ENCODE data around the gene SLC22A1. TPM values are rescaled to one million over a fixed set of nuclear protein-coding genes. Genes with fewer than 3 reads are reported as not detected.

SLC22A1 gene
- polyA plus RNA-seq, 1 donor from 2014 or later, result 0.71 TPM

- Histone ChIP-seq H2AFZ (ENCODE audit: low read depth, low read length) (no peak overlapping the region), H3K27me3 (ENCODE audit: insufficient read depth, low read depth, low read length) (no peaks in the 10 kb centered on the region), H3K79me2 (replicated peaks; ENCODE audit: insufficient read depth, low read length) (no peaks in the 10 kb centered on the region), H3F3A (ENCODE audit: insufficient read depth, low read length, poor library complexity, severe bottlenecking) (no peaks in the 10 kb centered on the region), H3K9me2 (ENCODE audit: insufficient read depth, low read length) (no peaks in the 10 kb centered on the region), H3K36me3 (ENCODE audit: insufficient read depth, low read length) (no peaks in the 10 kb centered on the region), H3K9me3 (ENCODE audit: low read length) (no peaks in the 10 kb centered on the region), H3K27ac (ENCODE audit: low read length) (no peak overlapping the region), H3K4me2 (ENCODE audit: low read length) (no peak overlapping the region), H3K4me3 (ENCODE audit: low read length) (no peak overlapping the region), H4K20me1 (ENCODE audit: insufficient read depth) (no peaks in the 10 kb centered on the region), H3K9ac (ENCODE audit: low read length) (no peak overlapping the region)
- TF ChIP-seq RAD21 (conservative IDR thresholded peaks at IDR 0.05), result no peak
- TF ChIP-seq SMC3 (conservative IDR thresholded peaks at IDR 0.05; ENCODE audit: poor library complexity), result no peak
- TF ChIP-seq EP300 (conservative IDR thresholded peaks at IDR 0.05; ENCODE audit: poor library complexity, severe bottlenecking), result no peak
- no peak for TF ChIP-seq TAF1 (IDR thresholded peaks at IDR 0.05; ENCODE audit: low read depth)
- TF ChIP-seq POLR2AphosphoS5 (IDR thresholded peaks at IDR 0.05), result no peak
- TF ChIP-seq EZH2 (IDR thresholded peaks at IDR 0.05; ENCODE audit: borderline replicate concordance, insufficient read depth, low read length, poor library complexity, severe bottlenecking), result no peak
- no peak for TF ChIP-seq CTCF (IDR thresholded peaks at IDR 0.05; ENCODE audit: poor library complexity, severe bottlenecking)
- TF ChIP-seq REST (IDR thresholded peaks at IDR 0.05; ENCODE audit: borderline replicate concordance), result no peak
- no peak for TF ChIP-seq MXI1 (conservative IDR thresholded peaks at IDR 0.05; ENCODE audit: poor library complexity, severe bottlenecking)
Observed at GRCh38 chr6:160146454-160147145, 25.0 kb downstream of the SLC22A1 start.

GRCh38 chr6:160147146-160147536 lies 25.5 kb downstream of the SLC22A1 start:
- Histone ChIP-seq H3K9me2 (ENCODE audit: insufficient read depth, low read length) (no peaks in the 10 kb centered on the region), H4K20me1 (ENCODE audit: insufficient read depth) (no peaks in the 10 kb centered on the region), H3F3A (ENCODE audit: insufficient read depth, low read length, poor library complexity, severe bottlenecking) (no peaks in the 10 kb centered on the region), H3K4me2 (ENCODE audit: low read length) (no peak overlapping the region), H3K36me3 (ENCODE audit: insufficient read depth, low read length) (no peaks in the 10 kb centered on the region), H3K9ac (ENCODE audit: low read length) (no peak overlapping the region), H3K79me2 (replicated peaks; ENCODE audit: insufficient read depth, low read length) (no peaks in the 10 kb centered on the region), H2AFZ (ENCODE audit: low read depth, low read length) (no peak overlapping the region), H3K27ac (ENCODE audit: low read length) (no peak overlapping the region), H3K9me3 (ENCODE audit: low read length) (no peaks in the 10 kb centered on the region), H3K4me3 (ENCODE audit: low read length) (no peak overlapping the region), H3K27me3 (ENCODE audit: insufficient read depth, low read depth, low read length) (no peaks in the 10 kb centered on the region)
- no peak for TF ChIP-seq TAF1 (IDR thresholded peaks at IDR 0.05; ENCODE audit: low read depth)
- TF ChIP-seq EZH2 (IDR thresholded peaks at IDR 0.05; ENCODE audit: borderline replicate concordance, insufficient read depth, low read length, poor library complexity, severe bottlenecking), result no peak
- no peak for TF ChIP-seq SMC3 (conservative IDR thresholded peaks at IDR 0.05; ENCODE audit: poor library complexity)
- no peak for TF ChIP-seq EP300 (conservative IDR thresholded peaks at IDR 0.05; ENCODE audit: poor library complexity, severe bottlenecking)
- TF ChIP-seq CTCF (IDR thresholded peaks at IDR 0.05; ENCODE audit: poor library complexity, severe bottlenecking), result no peak
- no peak for TF ChIP-seq MXI1 (conservative IDR thresholded peaks at IDR 0.05; ENCODE audit: poor library complexity, severe bottlenecking)
- no peak for TF ChIP-seq POLR2AphosphoS5 (IDR thresholded peaks at IDR 0.05)
- no peak for TF ChIP-seq RAD21 (conservative IDR thresholded peaks at IDR 0.05)
- TF ChIP-seq REST (IDR thresholded peaks at IDR 0.05; ENCODE audit: borderline replicate concordance), result no peak
